OCI-LY7 (cell line): ENCODE data around the gene GLB1L.

Experiments
- EZH2phosphoT487 ChIP-seq: fragments of 200-600 bp; sonication (generic); IDR thresholded peaks from 2 replicates; pipeline ENCODE4 v1.6.1; 2018; ENCODE audit warnings: low read depth, borderline replicate concordance, mild to moderate bottlenecking, mixed run types, antibody characterized with exemption, low read length, moderate library complexity, mixed read lengths
- TF ChIP-seq, protein P1 (sequence below): fragments of 200-600 bp; sonication (generic); conservative IDR thresholded peaks from 2 replicates; pipeline ENCODE4 v1.5.1; 2014; ENCODE audit warnings: mild to moderate bottlenecking, antibody characterized with exemption, low read length, moderate library complexity, mixed read lengths

- TF ChIP-seq, protein P1, sequence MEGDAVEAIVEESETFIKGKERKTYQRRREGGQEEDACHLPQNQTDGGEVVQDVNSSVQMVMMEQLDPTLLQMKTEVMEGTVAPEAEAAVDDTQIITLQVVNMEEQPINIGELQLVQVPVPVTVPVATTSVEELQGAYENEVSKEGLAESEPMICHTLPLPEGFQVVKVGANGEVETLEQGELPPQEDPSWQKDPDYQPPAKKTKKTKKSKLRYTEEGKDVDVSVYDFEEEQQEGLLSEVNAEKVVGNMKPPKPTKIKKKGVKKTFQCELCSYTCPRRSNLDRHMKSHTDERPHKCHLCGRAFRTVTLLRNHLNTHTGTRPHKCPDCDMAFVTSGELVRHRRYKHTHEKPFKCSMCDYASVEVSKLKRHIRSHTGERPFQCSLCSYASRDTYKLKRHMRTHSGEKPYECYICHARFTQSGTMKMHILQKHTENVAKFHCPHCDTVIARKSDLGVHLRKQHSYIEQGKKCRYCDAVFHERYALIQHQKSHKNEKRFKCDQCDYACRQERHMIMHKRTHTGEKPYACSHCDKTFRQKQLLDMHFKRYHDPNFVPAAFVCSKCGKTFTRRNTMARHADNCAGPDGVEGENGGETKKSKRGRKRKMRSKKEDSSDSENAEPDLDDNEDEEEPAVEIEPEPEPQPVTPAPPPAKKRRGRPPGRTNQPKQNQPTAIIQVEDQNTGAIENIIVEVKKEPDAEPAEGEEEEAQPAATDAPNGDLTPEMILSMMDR, result no peak
- TF ChIP-seq EZH2phosphoT487, result no peak
Observed at GRCh38 chr2:219245899-219246230, 621 bp upstream of the GLB1L start.
